ENCODE data around the gene CELF2. TPM values are rescaled to one million over a fixed set of nuclear protein-coding genes. Genes with fewer than 3 reads are reported as not detected.

CELF2 gene
- total RNA-seq, 1 experiment from 2014 or later: 28.7 TPM

- Histone ChIP-seq H3K56ac (ENCODE audit: insufficient read length, low read depth, low read length) (no peak overlapping the region), H3K27ac (ENCODE audit: insufficient read length, low read depth, low read length) (no peak overlapping the region), H2BK15ac (ENCODE audit: low read depth, low read length) (no peak overlapping the region), H3K9ac (ENCODE audit: extremely low read depth, insufficient read length, low read length) (no peak overlapping the region), H2BK5ac (ENCODE audit: insufficient read length, low read length) (no peak overlapping the region), H4K8ac (replicated peaks; ENCODE audit: insufficient read length, low read depth, low read length) (no peak overlapping the region), H4K20me1 (ENCODE audit: control insufficient read depth, insufficient read depth, insufficient read length) (no peaks in the 10 kb centered on the region), H2BK120ac (ENCODE audit: low read depth, low read length, poor library complexity, severe bottlenecking) (no peak overlapping the region), H3K4me1 (ENCODE audit: insufficient read depth, low read length) (no peaks in the 10 kb centered on the region), H2AK5ac (ENCODE audit: insufficient read length, low read length) (no peak overlapping the region), H2BK12ac (ENCODE audit: insufficient read length, low read depth, low read length) (no peak overlapping the region), H3K27me3 (ENCODE audit: insufficient read depth, low read length) (no peaks in the 10 kb centered on the region), H2BK20ac (ENCODE audit: low read depth, low read length, poor library complexity, severe bottlenecking) (no peak overlapping the region), H3K23ac (ENCODE audit: insufficient read length, low read depth, low read length) (no peak overlapping the region), H4K5ac (ENCODE audit: insufficient read length, low read depth, low read length) (no peak overlapping the region), H3K9me3 (ENCODE audit: control insufficient read depth, low read depth, low read length) (no peaks in the 10 kb centered on the region), H3K79me2 (ENCODE audit: insufficient read depth, low read length) (no peaks in the 10 kb centered on the region), H2AFZ (ENCODE audit: low read length) (no peak overlapping the region), H3K4ac (ENCODE audit: low read depth, low read length) (no peak overlapping the region), H3K79me1 (ENCODE audit: insufficient read depth, low read depth, low read length, poor library complexity, severe bottlenecking) (no peaks in the 10 kb centered on the region), H3K18ac (ENCODE audit: insufficient read length, low read depth, low read length) (no peak overlapping the region), H3K4me2 (ENCODE audit: insufficient read depth, insufficient read length, low read length) (no peak overlapping the region), H3K23me2 (ENCODE audit: insufficient read length, low read depth, low read length, poor library complexity, severe bottlenecking) (no peaks in the 10 kb centered on the region), H3T11ph (ENCODE audit: low read length) (no peak overlapping the region), H3K14ac (ENCODE audit: insufficient read depth, low read length) (no peak overlapping the region), H4K91ac (ENCODE audit: insufficient read length, low read depth, low read length) (no peak overlapping the region)
- TF ChIP-seq CTCF (conservative IDR thresholded peaks at IDR 0.05): no peak
- no peak overlapping the region for H3K4me3 Mint-ChIP-seq
- no peak for DNase-seq
- H3K9me3 Mint-ChIP-seq: no peaks in the 10 kb centered on the region; a peak in 1 of 5 replicates
- WGBS (ENCODE audit: extremely low coverage, insufficient read length, low lambda C conversion rate): no CpG with 5 or more reads among the region's 5 CpGs
- peaks cover 4% of the 10 kb centered on the region; the same call in 1 of the 2 replicates for H3K27me3 Mint-ChIP-seq (ENCODE audit: low read depth)
- H3K4me1 Mint-ChIP-seq: no peaks in the 10 kb centered on the region
- peaks cover 0 to 8% (median 0%) of the 10 kb centered on the region in 3 experiments; a peak in 1 of 7 replicates for H3K36me3 Mint-ChIP-seq (ENCODE audit: insufficient read depth in 1 of 3, low read depth in 3 of 3)
- H3K27ac Mint-ChIP-seq: no peak overlapping the region
These were observed 44.4 kb upstream of the CELF2 start for GRCh38 chr10:10973310-10973709.
